Measurements from ENCODE around the gene ACER2.
A peak's percentile ranks its signal among the peaks of the same experiment; 100 is the strongest.

The ACER2 gene

GRCh38 chr9:19490269-19490668 lies 81.5 kb downstream of the ACER2 start:
- DNase-seq: no peak

GRCh38 chr9:19490828-19491227 lies 82.0 kb downstream of the ACER2 start:
- DNase-seq: no peak

- DNase-seq: no peak
Measured at GRCh38 chr9:19492775-19493173, 84.0 kb downstream of the ACER2 start.

- DNase-seq: peak; percentile 60
Measured at GRCh38 chr9:19493174-19493811, 84.5 kb downstream of the ACER2 start.

GRCh38 chr9:19493876-19494275 lies 85.1 kb downstream of the ACER2 start:
- no peak for DNase-seq

GRCh38 chr9:19495186-19496028 lies 86.6 kb downstream of the ACER2 start:
- DNase-seq: no peak

- no peak for DNase-seq
Measured at GRCh38 chr9:19496321-19497050, 87.7 kb downstream of the ACER2 start.

- DNase-seq: no peak
Measured at GRCh38 chr9:19497276-19497675, 88.5 kb downstream of the ACER2 start.

GRCh38 chr9:19498015-19498414 lies 89.2 kb downstream of the ACER2 start:
- no peak for DNase-seq
